ENCODE results near the gene UBN1. TPM values are rescaled to one million over a fixed set of nuclear protein-coding genes. Genes with fewer than 3 reads are reported as not detected.

UBN1 gene
- polyA plus RNA-seq, 3 donors, result 5.3 to 24.5 (median 7.3) TPM

DNA sequence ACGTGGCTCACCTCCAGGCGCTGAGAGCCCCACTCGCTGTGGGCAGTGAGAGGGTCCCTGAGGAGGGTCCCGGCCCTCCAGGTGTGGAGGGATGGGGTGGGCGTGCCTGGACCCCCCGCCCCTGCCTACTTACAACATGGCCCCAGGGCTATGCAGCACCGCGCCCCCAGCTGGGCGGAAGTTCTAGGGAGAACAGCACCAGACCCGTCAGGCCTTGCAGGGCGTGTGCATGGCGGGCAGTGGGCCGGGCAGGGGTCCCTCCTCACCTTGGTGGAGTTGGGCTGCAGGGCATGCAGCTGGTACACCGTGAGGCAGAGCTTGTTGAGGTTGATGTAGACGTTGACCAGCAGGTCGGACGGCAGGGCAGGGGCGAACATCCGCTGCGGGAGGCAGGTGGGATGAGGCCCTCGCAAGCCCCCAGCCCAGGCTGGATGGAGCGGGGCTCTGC is 49.5 kb upstream of the UBN1 start:
- Histone ChIP-seq H3K9ac (ENCODE audit: insufficient read depth, low read length, poor library complexity, severe bottlenecking) (no peak overlapping the region), H3K4me2 (replicated peaks; ENCODE audit: extremely low read depth, low read length, poor library complexity, severe bottlenecking) (no peak overlapping the region), H4K20me1 (ENCODE audit: insufficient read depth, low read length) (no peaks in the 10 kb centered on the region), H3K27me3 (ENCODE audit: control insufficient read depth in 2 of 2, insufficient read depth in 2 of 2, low read length in 2 of 2) (no peaks in the 10 kb centered on the region), H3K4me3 (replicated peaks in 1 of 3; ENCODE audit: low read depth in 2 of 3, low read length in 3 of 3) (no peak overlapping the region), H3K4me1 (ENCODE audit: control insufficient read depth in 1 of 2, insufficient read depth in 2 of 2, low read length in 2 of 2) (peaks cover 21 to 27% of the 10 kb centered on the region in 2 donors), H3K36me3 (replicated peaks in 1 of 2; ENCODE audit: control insufficient read depth in 1 of 2, insufficient read depth in 2 of 2, low read length in 2 of 2) (peaks cover 42 to 43% of the 10 kb centered on the region in 2 donors), H3K79me2 (ENCODE audit: insufficient read depth, low read length) (peaks cover 31% of the 10 kb centered on the region), H3K9me3 (replicated peaks in 1 of 2; ENCODE audit: control insufficient read depth in 1 of 2, insufficient read depth in 1 of 2, low read length in 2 of 2) (no peaks in the 10 kb centered on the region), H2AFZ (ENCODE audit: insufficient read depth, low read depth, low read length, poor library complexity, severe bottlenecking) (no peak overlapping the region), H3K27ac (ENCODE audit: low read depth in 1 of 2, low read length in 2 of 2) (no peak overlapping the region)
- Mint-ChIP-seq H3K9me3 (peaks cover 0 to 1% (median 0%) of the 10 kb centered on the region in 7 donors), H3K4me1 (peaks cover 22% of the 10 kb centered on the region), H3K27me3 (ENCODE audit: low read depth in 3 of 3) (peaks cover 0 to 3% (median 0%) of the 10 kb centered on the region in 3 donors), H3K36me3 (peaks cover 21 to 48% of the 10 kb centered on the region in 2 donors), H3K27ac (no peak overlapping the region), H3K4me3 (no peak overlapping the region)
- WGBS (ENCODE audit: insufficient coverage), result 98% methylated on average over 19 of the region's 22 CpGs
- intact Hi-C loops (cut with micrococcal nuclease), result no loop called here
- TF ChIP-seq, protein P1, sequence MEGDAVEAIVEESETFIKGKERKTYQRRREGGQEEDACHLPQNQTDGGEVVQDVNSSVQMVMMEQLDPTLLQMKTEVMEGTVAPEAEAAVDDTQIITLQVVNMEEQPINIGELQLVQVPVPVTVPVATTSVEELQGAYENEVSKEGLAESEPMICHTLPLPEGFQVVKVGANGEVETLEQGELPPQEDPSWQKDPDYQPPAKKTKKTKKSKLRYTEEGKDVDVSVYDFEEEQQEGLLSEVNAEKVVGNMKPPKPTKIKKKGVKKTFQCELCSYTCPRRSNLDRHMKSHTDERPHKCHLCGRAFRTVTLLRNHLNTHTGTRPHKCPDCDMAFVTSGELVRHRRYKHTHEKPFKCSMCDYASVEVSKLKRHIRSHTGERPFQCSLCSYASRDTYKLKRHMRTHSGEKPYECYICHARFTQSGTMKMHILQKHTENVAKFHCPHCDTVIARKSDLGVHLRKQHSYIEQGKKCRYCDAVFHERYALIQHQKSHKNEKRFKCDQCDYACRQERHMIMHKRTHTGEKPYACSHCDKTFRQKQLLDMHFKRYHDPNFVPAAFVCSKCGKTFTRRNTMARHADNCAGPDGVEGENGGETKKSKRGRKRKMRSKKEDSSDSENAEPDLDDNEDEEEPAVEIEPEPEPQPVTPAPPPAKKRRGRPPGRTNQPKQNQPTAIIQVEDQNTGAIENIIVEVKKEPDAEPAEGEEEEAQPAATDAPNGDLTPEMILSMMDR (IDR thresholded peaks at IDR 0.05), result no peak
- DNase-seq, result no peak

DNA sequence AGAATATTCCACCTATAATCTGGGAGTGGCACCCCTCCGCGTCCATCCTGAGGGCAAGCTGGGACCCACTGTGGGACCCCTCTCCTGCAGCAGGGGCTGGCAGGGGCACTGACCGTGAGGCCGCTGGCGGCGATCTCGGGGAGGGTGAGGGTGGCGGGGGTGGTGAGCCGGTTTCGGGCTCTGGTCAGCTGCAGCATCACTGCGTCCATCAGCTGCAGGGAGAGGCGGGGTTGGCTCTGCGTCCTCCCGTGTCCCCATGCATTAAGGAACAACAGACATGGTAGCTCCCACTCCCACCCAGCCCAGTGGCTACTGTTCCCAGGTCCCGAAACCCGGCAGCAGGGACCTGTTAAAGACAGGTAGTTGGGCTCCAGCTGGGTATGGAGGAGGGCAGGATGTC is 48.8 kb upstream of the UBN1 start:
- Mint-ChIP-seq H3K27ac (no peak overlapping the region), H3K4me3 (no peak overlapping the region), H3K36me3 (peaks cover 21 to 48% of the 10 kb centered on the region in 2 donors), H3K4me1 (peaks cover 25% of the 10 kb centered on the region), H3K9me3 (peaks cover 0 to 1% (median 0%) of the 10 kb centered on the region in 7 donors), H3K27me3 (ENCODE audit: low read depth in 3 of 3) (peaks cover 0 to 1% (median 0%) of the 10 kb centered on the region in 3 donors)
- Histone ChIP-seq H3K27me3 (ENCODE audit: control insufficient read depth in 2 of 2, insufficient read depth in 2 of 2, low read length in 2 of 2) (no peaks in the 10 kb centered on the region), H3K9ac (ENCODE audit: insufficient read depth, low read length, poor library complexity, severe bottlenecking) (no peak overlapping the region), H2AFZ (ENCODE audit: insufficient read depth, low read depth, low read length, poor library complexity, severe bottlenecking) (no peak overlapping the region), H3K4me3 (replicated peaks in 1 of 3; ENCODE audit: low read depth in 2 of 3, low read length in 3 of 3) (no peak overlapping the region), H3K27ac (ENCODE audit: low read depth in 1 of 2, low read length in 2 of 2) (no peak overlapping the region), H3K79me2 (ENCODE audit: insufficient read depth, low read length) (peaks cover 31% of the 10 kb centered on the region), H3K36me3 (replicated peaks in 1 of 2; ENCODE audit: control insufficient read depth in 1 of 2, insufficient read depth in 2 of 2, low read length in 2 of 2) (peaks cover 42 to 43% of the 10 kb centered on the region in 2 donors), H3K9me3 (replicated peaks in 1 of 2; ENCODE audit: control insufficient read depth in 1 of 2, insufficient read depth in 1 of 2, low read length in 2 of 2) (no peaks in the 10 kb centered on the region), H3K4me2 (replicated peaks; ENCODE audit: extremely low read depth, low read length, poor library complexity, severe bottlenecking) (no peak overlapping the region), H3K4me1 (ENCODE audit: control insufficient read depth in 1 of 2, insufficient read depth in 2 of 2, low read length in 2 of 2) (peaks cover 22 to 33% of the 10 kb centered on the region in 2 donors), H4K20me1 (ENCODE audit: insufficient read depth, low read length) (no peaks in the 10 kb centered on the region)
- TF ChIP-seq, protein P1 (IDR thresholded peaks at IDR 0.05), result no peak
- DNase-seq, result no peak
- intact Hi-C loops (cut with micrococcal nuclease), result no loop called here
- WGBS (ENCODE audit: insufficient coverage), result 97% methylated on average over 6 of the region's 16 CpGs
